HL-60 (cell line): ENCODE results near the gene PPA1.

Experiments used
- DNase-seq, 2 experiments: peaks; one replicate each; pipeline ENCODE4 v3.0.0-alpha.2; 2010 to 2020; ENCODE audit warnings: low read depth in 1 of 2, low spot score in 1 of 2
- H3K27ac ChIP-seq: fragments of 250-450 bp; sonication (Bioruptor Pico); replicated peaks from 2 replicates; pipeline ENCODE4 v1.5.1; 2020; ENCODE audit warnings: mild to moderate bottlenecking, moderate library complexity
- H3K27me3 ChIP-seq: fragments of 250-450 bp; sonication (Bioruptor Pico); 2 replicates; pipeline ENCODE4 v1.5.1; 2021; ENCODE audit warnings: mild to moderate bottlenecking, moderate library complexity; ENCODE audit not compliant: insufficient read depth, poor library complexity, severe bottlenecking
- H3K4me3 ChIP-seq: replicated peaks from 2 replicates; pipeline ENCODE4 v1.5.1; 2011; ENCODE audit warnings: mild to moderate bottlenecking, control low read depth, low read length; ENCODE audit not compliant: insufficient read depth
- CTCF ChIP-seq: IDR thresholded peaks from one replicate; pipeline ENCODE4 v1.5.1; 2011; ENCODE audit warnings: low read length, control low read depth, inconsistent platforms; ENCODE audit not compliant: insufficient read depth
- GABPA ChIP-seq: IDR thresholded peaks from 2 replicates; pipeline ENCODE4 v1.6.1; 2012; ENCODE audit warnings: low read depth
- POLR2AphosphoS5 ChIP-seq: IDR thresholded peaks from 2 replicates; pipeline ENCODE4 v1.6.1; 2012; ENCODE audit warnings: low read depth
- REST ChIP-seq: IDR thresholded peaks from 2 replicates; pipeline ENCODE4 v1.6.1; 2012; ENCODE audit warnings: low read depth; ENCODE audit not compliant: insufficient replicate concordance
- SPI1 ChIP-seq: IDR thresholded peaks from 2 replicates; pipeline ENCODE4 v1.6.1; 2012; ENCODE audit warnings: low read depth, mild to moderate bottlenecking, borderline replicate concordance

PPA1 gene

DNA sequence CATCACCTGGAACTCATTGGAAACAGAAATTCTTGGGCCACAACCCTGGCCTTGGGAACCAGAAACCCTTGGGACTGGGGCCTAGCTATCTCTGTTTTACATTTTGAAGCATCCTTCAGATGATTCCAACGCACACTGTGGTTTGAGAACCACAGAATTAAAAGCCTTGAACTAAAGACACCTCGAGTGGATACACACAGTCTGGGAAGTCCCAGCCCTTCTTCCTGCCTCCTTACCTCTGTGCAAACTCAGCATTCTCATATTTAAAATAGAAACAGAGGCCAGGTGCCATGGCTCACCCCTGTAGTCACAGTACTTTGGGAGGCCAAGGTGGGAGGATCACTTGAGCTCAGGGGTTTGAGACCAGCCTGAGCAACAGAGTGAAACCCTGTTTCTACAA lies 37.7 kb upstream of the PPA1 start:
- DNase-seq, result no peak
- Histone ChIP-seq H3K27ac (no peak overlapping the region), H3K27me3 (no peaks in the 10 kb centered on the region), H3K4me3 (no peak overlapping the region)
- TF ChIP-seq CTCF (no peak), REST (no peak), GABPA (no peak), POLR2AphosphoS5 (no peak), SPI1 (no peak)

- H3K4me3 ChIP-seq, result no peak overlapping the region
- TF ChIP-seq REST (no peak), SPI1 (no peak)
- no peak overlapping the region for H3K27ac ChIP-seq
- no peak for DNase-seq
- no peaks in the 10 kb centered on the region for H3K27me3 ChIP-seq
Observed at GRCh38 chr10:70269741-70270140, 36.5 kb upstream of the PPA1 start.

- no peak overlapping the region for H3K4me3 ChIP-seq
- H3K27me3 ChIP-seq, result no peaks in the 10 kb centered on the region
- no peak for DNase-seq
- no peak overlapping the region for H3K27ac ChIP-seq
- TF ChIP-seq REST (no peak), POLR2AphosphoS5 (no peak), SPI1 (no peak), CTCF (no peak), GABPA (no peak)
Observed at GRCh38 chr10:70268376-70268775, 35.1 kb upstream of the PPA1 start.
